ENCODE data around the gene TRPC4AP.

- no peak for TF ChIP-seq CTCF (conservative IDR thresholded peaks at IDR 0.05; ENCODE audit: low read length)
- TF ChIP-seq EZH2phosphoT487 (IDR thresholded peaks at IDR 0.05; ENCODE audit: borderline replicate concordance, low read depth, low read length): no peak
These were observed 80.9 kb downstream of the TRPC4AP start for GRCh38 chr20:35011589-35012226.

All from OCI-LY7 (cell line).